Activated naive CD4-positive, alpha-beta T cell treated with anti-CD3 and anti-CD28 coated beads for 36 hours (primary cell): ENCODE data around the gene NOP14. TPM values are rescaled to one million over a fixed set of nuclear protein-coding genes. Genes with fewer than 3 reads are reported as not detected.

Experiments
- CTCF ChIA-PET: fragments of 350-600 bp; sonication (Branson Sonifier 250); formaldehyde crosslinking; loops from one replicate; lab custom pipeline; 2021; ENCODE audit warnings: antibody characterized with exemption; lab: Charles Lee
- DNase-seq: peaks from one replicate; pipeline ENCODE4 v3.0.0-alpha.2; 2020
- H3K27ac Mint-ChIP-seq: one replicate; pipeline ENCODE4 v1.8.0; 2021; ENCODE audit warnings: mild to moderate bottlenecking, mixed read lengths
- H3K27me3 Mint-ChIP-seq: one replicate; pipeline ENCODE4 v1.8.0; 2021; ENCODE audit warnings: low read depth, mixed read lengths
- H3K36me3 Mint-ChIP-seq: one replicate; pipeline ENCODE4 v1.8.0; 2021; ENCODE audit warnings: low read depth, mixed read lengths
- H3K4me1 Mint-ChIP-seq: one replicate; pipeline ENCODE4 v1.8.0; 2021; ENCODE audit warnings: low read depth, mixed read lengths
- H3K4me3 Mint-ChIP-seq: one replicate; pipeline ENCODE4 v1.8.0; 2021; ENCODE audit warnings: mild to moderate bottlenecking, moderate library complexity, mixed read lengths
- H3K9me3 Mint-ChIP-seq: one replicate; pipeline ENCODE4 v1.8.0; 2021; ENCODE audit warnings: mixed read lengths
- intact Hi-C: fragments of 100-400 bp; cut with micrococcal nuclease; formaldehyde crosslinking; loops from one replicate; pipeline ENCODE4 v1.15.1; 2023
- total RNA-seq, 2 experiments: library from RNA; stranded (reverse); gene quantifications; one replicate each; pipeline ENCODE4 v1.2.3, GENCODE V29; 2021

The NOP14 gene
- total RNA-seq, 2 experiments from 2014 or later: 48.3 to 55.1 TPM

- Mint-ChIP-seq H3K9me3 (no peaks in the 10 kb centered on the region), H3K4me3 (no peak overlapping the region), H3K27ac (no peak overlapping the region), H3K4me1 (peaks cover 21% of the 10 kb centered on the region), H3K27me3 (no peaks in the 10 kb centered on the region), H3K36me3 (peaks cover 43% of the 10 kb centered on the region)
- intact Hi-C loops: no loop called here
- CTCF ChIA-PET: interaction anchor here (0.7 kb wide), 1 partner anchor 101 kb away, joined by 3 read pairs; no protein-coding TSS in a partner anchor
- DNase-seq: no peak
Observed at GRCh38 chr4:2914256-2915126, 48.7 kb downstream of the NOP14 start.

GRCh38 chr4:2913168-2913567, 50.0 kb downstream of the NOP14 start:
- Mint-ChIP-seq H3K4me3 (no peak overlapping the region), H3K4me1 (peaks cover 15% of the 10 kb centered on the region), H3K27me3 (no peaks in the 10 kb centered on the region), H3K36me3 (peaks cover 42% of the 10 kb centered on the region), H3K27ac (no peak overlapping the region), H3K9me3 (no peaks in the 10 kb centered on the region)
- CTCF ChIA-PET: no interaction called here
- intact Hi-C loops: no loop called here
- DNase-seq: no peak

GRCh38 chr4:2911868-2912267, 51.3 kb downstream of the NOP14 start:
- DNase-seq: no peak
- Mint-ChIP-seq H3K4me3 (no peak overlapping the region), H3K36me3 (peaks cover 37% of the 10 kb centered on the region), H3K27me3 (no peaks in the 10 kb centered on the region), H3K27ac (no peak overlapping the region), H3K9me3 (no peaks in the 10 kb centered on the region), H3K4me1 (peaks cover 8% of the 10 kb centered on the region)
- CTCF ChIA-PET: no interaction called here
- intact Hi-C loops: no loop called here

- intact Hi-C loops: no loop called here
- Mint-ChIP-seq H3K27me3 (no peaks in the 10 kb centered on the region), H3K4me3 (no peak overlapping the region), H3K36me3 (peaks cover 27% of the 10 kb centered on the region), H3K4me1 (peaks cover 21% of the 10 kb centered on the region), H3K9me3 (no peaks in the 10 kb centered on the region), H3K27ac (no peak overlapping the region)
- DNase-seq: no peak
- CTCF ChIA-PET: no interaction called here
Observed at GRCh38 chr4:2910409-2910808, 52.8 kb downstream of the NOP14 start.

GRCh38 chr4:2909583-2909982, 53.6 kb downstream of the NOP14 start:
- Mint-ChIP-seq H3K4me3 (no peak overlapping the region), H3K9me3 (no peaks in the 10 kb centered on the region), H3K27ac (no peak overlapping the region), H3K27me3 (no peaks in the 10 kb centered on the region), H3K4me1 (peaks cover 23% of the 10 kb centered on the region), H3K36me3 (peaks cover 24% of the 10 kb centered on the region)
- CTCF ChIA-PET: no interaction called here
- DNase-seq: no peak
- intact Hi-C loops: no loop called here

- H3K27ac Mint-ChIP-seq: no peak overlapping the region
- peaks cover 22% of the 10 kb centered on the region for H3K4me1 Mint-ChIP-seq
Observed at GRCh38 chr4:2908686-2909085, 54.5 kb downstream of the NOP14 start.

GRCh38 chr4:2907706-2908293, 55.4 kb downstream of the NOP14 start:
- no peaks in the 10 kb centered on the region for H3K27me3 Mint-ChIP-seq

More at GRCh38 chr4:2908686-2909085, 54.5 kb downstream of the NOP14 start:
- intact Hi-C loops: no loop called here
- DNase-seq: no peak
- peaks cover 26% of the 10 kb centered on the region for H3K36me3 Mint-ChIP-seq
- CTCF ChIA-PET: no interaction called here
- no peak overlapping the region for H3K4me3 Mint-ChIP-seq
- H3K27me3 Mint-ChIP-seq: no peaks in the 10 kb centered on the region
- no peaks in the 10 kb centered on the region for H3K9me3 Mint-ChIP-seq

GRCh38 chr4:2907226-2907625, 56.0 kb downstream of the NOP14 start:
- intact Hi-C loops: no loop called here
- H3K27ac Mint-ChIP-seq: no peak overlapping the region
- CTCF ChIA-PET: no interaction called here
- H3K27me3 Mint-ChIP-seq: no peaks in the 10 kb centered on the region
- no peaks in the 10 kb centered on the region for H3K9me3 Mint-ChIP-seq
- DNase-seq: no peak
- H3K4me1 Mint-ChIP-seq: peaks cover 22% of the 10 kb centered on the region
- H3K4me3 Mint-ChIP-seq: no peak overlapping the region
- peaks cover 30% of the 10 kb centered on the region for H3K36me3 Mint-ChIP-seq

More at GRCh38 chr4:2907706-2908293, 55.4 kb downstream of the NOP14 start:
- intact Hi-C loops: no loop called here
- no peaks in the 10 kb centered on the region for H3K9me3 Mint-ChIP-seq
- H3K4me3 Mint-ChIP-seq: no peak overlapping the region
- peaks cover 22% of the 10 kb centered on the region for H3K4me1 Mint-ChIP-seq
- DNase-seq: no peak
- H3K27ac Mint-ChIP-seq: no peak overlapping the region
- CTCF ChIA-PET: no interaction called here
- H3K36me3 Mint-ChIP-seq: peaks cover 30% of the 10 kb centered on the region

GRCh38 chr4:2906218-2906617, 57.0 kb downstream of the NOP14 start:
- H3K4me1 Mint-ChIP-seq: peaks cover 22% of the 10 kb centered on the region
- H3K27ac Mint-ChIP-seq: peak overlapping the region; percentile 72
- intact Hi-C loops: no loop called here
- H3K9me3 Mint-ChIP-seq: no peaks in the 10 kb centered on the region
- no peaks in the 10 kb centered on the region for H3K27me3 Mint-ChIP-seq
- peaks cover 30% of the 10 kb centered on the region for H3K36me3 Mint-ChIP-seq
- H3K4me3 Mint-ChIP-seq: no peak overlapping the region
- DNase-seq: no peak
- CTCF ChIA-PET: interaction anchor here (1.9 kb wide), 1 partner anchor 143 kb away, joined by 5 read pairs; no protein-coding TSS in a partner anchor

GRCh38 chr4:2905544-2905943, 57.7 kb downstream of the NOP14 start:
- no peaks in the 10 kb centered on the region for H3K27me3 Mint-ChIP-seq
- H3K4me3 Mint-ChIP-seq: no peak overlapping the region
- DNase-seq: no peak
- peaks cover 22% of the 10 kb centered on the region for H3K4me1 Mint-ChIP-seq
- CTCF ChIA-PET: interaction anchor here (1.9 kb wide), 1 partner anchor 142 kb away, joined by 5 read pairs; no protein-coding TSS in a partner anchor
- no peaks in the 10 kb centered on the region for H3K9me3 Mint-ChIP-seq
- intact Hi-C loops: no loop called here
- H3K27ac Mint-ChIP-seq: no peak overlapping the region
- peaks cover 33% of the 10 kb centered on the region for H3K36me3 Mint-ChIP-seq

- no peak for DNase-seq
- Mint-ChIP-seq H3K4me3 (no peak overlapping the region), H3K36me3 (peaks cover 31% of the 10 kb centered on the region), H3K9me3 (no peaks in the 10 kb centered on the region), H3K27ac (no peak overlapping the region), H3K27me3 (no peaks in the 10 kb centered on the region), H3K4me1 (peaks cover 20% of the 10 kb centered on the region)
- intact Hi-C loops: no loop called here
- CTCF ChIA-PET: no interaction called here
Observed at GRCh38 chr4:2902126-2902525, 61.1 kb downstream of the NOP14 start.

- Mint-ChIP-seq H3K27ac (no peak overlapping the region), H3K36me3 (peaks cover 34% of the 10 kb centered on the region), H3K4me3 (no peak overlapping the region), H3K4me1 (peaks cover 12% of the 10 kb centered on the region), H3K9me3 (no peaks in the 10 kb centered on the region), H3K27me3 (no peaks in the 10 kb centered on the region)
- CTCF ChIA-PET: no interaction called here
- intact Hi-C loops: no loop called here
- no peak for DNase-seq
Observed at GRCh38 chr4:2901186-2901585, 62.0 kb downstream of the NOP14 start.
